AG04449 (cell line): ENCODE measurements around the gene ACP7.

ENCODE experiments used
- CTCF ChIA-PET: fragments of 350-600 bp; formaldehyde crosslinking; extraction: SDS; loops from one replicate; lab custom pipeline; 2021; ENCODE audit warnings: antibody characterized with exemption; lab: Yijun Ruan, JAX
- POLR2A ChIA-PET: fragments of 400-600, 350-600 bp; formaldehyde crosslinking; extraction: SDS; loops from one replicate; lab custom pipeline; 2020; ENCODE audit warnings: antibody characterized with exemption, inconsistent platforms; lab: Yijun Ruan, JAX
- DNase-seq: peaks from one replicate; pipeline ENCODE4 v3.0.0-alpha.2; 2010; ENCODE audit warnings: low read depth, low spot score
- H3K4me3 ChIP-seq: 2 replicates; pipeline ENCODE4 v1.5.1; 2011; ENCODE audit warnings: low read depth, mild to moderate bottlenecking, control low read depth, low read length
- CTCF ChIP-seq: IDR thresholded peaks from one replicate; pipeline ENCODE4 v1.5.1; 2011; ENCODE audit warnings: mild to moderate bottlenecking, moderate library complexity, low read length, control low read depth, inconsistent platforms; ENCODE audit not compliant: insufficient read depth; ENCODE audit errors: missing control alignments

Gene ACP7

GRCh38 chr19:39054091-39054470 is 30.1 kb upstream of the ACP7 start:
- no peak for DNase-seq
- ChIA-PET POLR2A (no interaction called here), CTCF (no interaction called here)
- no peak overlapping the region for H3K4me3 ChIP-seq
- no peak for TF ChIP-seq CTCF

- no peak for TF ChIP-seq CTCF
- CTCF ChIA-PET: interaction anchor here (1.2 kb wide), 1 partner anchor 12 kb away, joined by 3 read pairs; no protein-coding TSS in a partner anchor
- DNase-seq: no peak
- no peak overlapping the region for H3K4me3 ChIP-seq
- POLR2A ChIA-PET: no interaction called here
Measured at GRCh38 chr19:39057615-39058014, 26.6 kb upstream of the ACP7 start.

GRCh38 chr19:39059302-39059701 is 24.9 kb upstream of the ACP7 start:
- CTCF ChIA-PET: no interaction called here
- TF ChIP-seq CTCF: no peak
- DNase-seq: no peak
- POLR2A ChIA-PET: no interaction called here
- no peak overlapping the region for H3K4me3 ChIP-seq

GRCh38 chr19:39060171-39060570 is 24.0 kb upstream of the ACP7 start:
- no peak for DNase-seq
- H3K4me3 ChIP-seq: no peak overlapping the region
- ChIA-PET CTCF (interaction anchor here (1.5 kb wide), 1 partner anchor 8 kb away, joined by 8 read pairs; no protein-coding TSS in a partner anchor), POLR2A (no interaction called here)
- no peak for TF ChIP-seq CTCF

GRCh38 chr19:39064405-39064804 is 19.8 kb upstream of the ACP7 start:
- POLR2A ChIA-PET: no interaction called here
- DNase-seq: no peak
- no peak overlapping the region for H3K4me3 ChIP-seq
- CTCF ChIA-PET: interaction anchor here (0.5 to 1.4 kb wide), 3 partner anchors 9 to 12 kb away, joined by 4 read pairs; no protein-coding TSS in a partner anchor
- TF ChIP-seq CTCF: no peak

GRCh38 chr19:39065928-39066327 is 18.2 kb upstream of the ACP7 start:
- no peak for DNase-seq
- ChIA-PET POLR2A (no interaction called here), CTCF (interaction anchor here (1.2 to 1.4 kb wide), 2 partner anchors 10 to 14 kb away, joined by 3 read pairs; no protein-coding TSS in a partner anchor)
- TF ChIP-seq CTCF: no peak
- no peak overlapping the region for H3K4me3 ChIP-seq
